GM12878 (cell line): Measurements from ENCODE around the gene APEX2.

ENCODE experiments used
- CTCF ChIP-seq, 3 experiments: IDR thresholded peaks in 2 of 3; conservative IDR thresholded peaks in 1 of 3; 2 replicates each; pipeline ENCODE4 v1.5.1; 2011; ENCODE audit warnings: low read depth in 3 of 3, low read length in 3 of 3, mild to moderate bottlenecking in 3 of 3, control low read depth in 2 of 3, moderate library complexity in 2 of 3, inconsistent platforms in 1 of 3, mixed read lengths in 1 of 3; ENCODE audit not compliant: control insufficient read depth in 2 of 3, insufficient read depth in 1 of 3; ENCODE audit errors: extremely low read depth in 1 of 3
- EZH2 ChIP-seq: IDR thresholded peaks from 2 replicates; pipeline ENCODE4 v1.6.1; 2012; ENCODE audit warnings: low read depth, mild to moderate bottlenecking, control low read depth, inconsistent platforms, low read length, borderline replicate concordance; ENCODE audit not compliant: control insufficient read depth
- MEF2A ChIP-seq: IDR thresholded peaks from 2 replicates; pipeline ENCODE4 v1.6.1; 2011; ENCODE audit warnings: low read depth, mild to moderate bottlenecking, low read length, moderate library complexity; ENCODE audit not compliant: insufficient read depth
- NFXL1 ChIP-seq: fragments of 450-650 bp; IDR thresholded peaks from 2 replicates; pipeline ENCODE4 v1.6.1; 2017; ENCODE audit warnings: antibody characterized with exemption, mild to moderate bottlenecking, borderline replicate concordance
- RFX5 ChIP-seq: IDR thresholded peaks from 2 replicates; pipeline ENCODE4 v1.6.1; 2011; ENCODE audit warnings: low read depth, low read length, improper control_type of control experiment
- SRF ChIP-seq, 2 experiments: IDR thresholded peaks; 2 replicates each; pipeline ENCODE4 v1.6.1; 2011; ENCODE audit warnings: low read depth in 2 of 2, low read length in 2 of 2, mild to moderate bottlenecking in 1 of 2, moderate library complexity in 1 of 2
- YY1 ChIP-seq: IDR thresholded peaks from 2 replicates; pipeline ENCODE4 v1.6.1; 2011; ENCODE audit warnings: low read depth, mild to moderate bottlenecking, low read length
- ZBED1 ChIP-seq: IDR thresholded peaks from 2 replicates; pipeline ENCODE4 v1.6.1; 2016; ENCODE audit warnings: borderline replicate concordance
- TF ChIP-seq, protein P1 (sequence below): IDR thresholded peaks from 2 replicates; pipeline ENCODE4 v1.6.1; 2011; ENCODE audit warnings: low read depth, mild to moderate bottlenecking, low read length, moderate library complexity, borderline replicate concordance; ENCODE audit errors: extremely low read depth

DNA sequence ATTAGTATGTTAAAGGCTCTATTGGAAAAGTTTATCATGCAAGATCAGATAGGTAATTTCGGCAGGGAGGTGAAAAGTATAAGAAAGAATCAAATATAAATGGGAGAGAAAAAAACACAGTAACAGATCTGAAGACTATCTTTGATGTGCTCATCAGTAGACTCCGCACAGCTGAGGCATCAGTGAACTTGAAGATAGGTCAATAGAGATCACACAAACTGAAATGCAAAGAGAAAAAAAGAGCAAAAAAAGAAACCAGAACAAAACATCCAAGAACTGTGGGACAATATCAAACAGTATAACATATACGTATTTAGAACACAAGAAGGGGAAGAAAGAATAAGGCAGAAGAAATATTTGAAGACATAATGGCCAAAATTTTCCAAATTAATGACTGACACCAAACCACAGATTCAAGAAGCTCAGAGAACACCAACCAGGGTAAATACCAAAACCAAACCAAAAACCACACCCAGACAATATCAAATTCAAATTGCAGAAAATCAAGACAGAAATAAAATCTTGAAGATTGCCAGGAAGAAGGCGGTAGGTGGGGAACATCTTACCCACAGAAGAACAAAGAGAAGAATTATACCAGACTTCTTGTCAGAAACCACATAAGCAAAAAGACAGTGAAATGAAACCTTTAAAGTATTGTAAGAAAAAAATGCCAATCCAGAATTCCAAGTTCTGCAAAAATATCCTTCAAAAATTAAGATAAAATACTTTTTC, 35.2 kb upstream of the APEX2 start:
- TF ChIP-seq SRF (IDR thresholded peaks at IDR 0.05; ENCODE audit: low read depth in 2 of 2, low read length in 2 of 2) = no peak
- no peak for TF ChIP-seq CTCF (IDR thresholded peaks at IDR 0.05 in 2 of 3, conservative IDR thresholded peaks at IDR 0.05 in 1 of 3; ENCODE audit: control insufficient read depth in 2 of 3, extremely low read depth in 1 of 3, insufficient read depth in 1 of 3, low read depth in 3 of 3, low read length in 3 of 3)
- TF ChIP-seq MEF2A = no peak
- no peak for TF ChIP-seq ZBED1
- TF ChIP-seq, protein P1, sequence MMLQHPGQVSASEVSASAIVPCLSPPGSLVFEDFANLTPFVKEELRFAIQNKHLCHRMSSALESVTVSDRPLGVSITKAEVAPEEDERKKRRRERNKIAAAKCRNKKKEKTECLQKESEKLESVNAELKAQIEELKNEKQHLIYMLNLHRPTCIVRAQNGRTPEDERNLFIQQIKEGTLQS = no peak
- TF ChIP-seq RFX5 = no peak
- TF ChIP-seq NFXL1 = no peak
- TF ChIP-seq EZH2 = no peak
- no peak for TF ChIP-seq YY1
